Measurements from ENCODE around the gene NDUFV1.
"Not testable (repeated sequence)": the region's sequence is repeated elsewhere in the genome, so short reads cannot be mapped to it uniquely, and the experiment has no call there.

The NDUFV1 gene

GRCh38 chr11:67657300-67657699 lies 50.6 kb downstream of the NDUFV1 start:
- no peak for DNase-seq

GRCh38 chr11:67659651-67660165 lies 53.0 kb downstream of the NDUFV1 start:
- not testable (repeated sequence) for DNase-seq

DNA sequence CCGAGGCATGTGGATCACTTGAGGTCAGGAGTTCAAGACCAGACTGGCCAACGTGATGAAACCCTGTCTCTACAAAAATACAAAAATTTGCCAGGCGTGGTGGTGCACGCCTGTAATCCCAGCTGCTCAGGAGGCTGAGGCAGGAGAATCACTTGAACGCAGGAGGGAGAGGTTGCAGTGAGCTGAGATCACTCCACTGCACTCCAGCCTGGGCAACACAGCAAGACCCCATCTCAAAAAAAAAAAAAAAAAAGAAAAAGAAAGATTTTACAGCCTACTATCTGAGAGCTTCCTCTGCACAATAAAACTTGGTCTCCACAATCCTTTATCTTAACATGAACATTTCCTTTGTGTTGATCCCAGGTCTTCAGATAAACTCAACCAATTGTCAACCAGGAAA lies 54.0 kb downstream of the NDUFV1 start:
- DNase-seq: not testable (repeated sequence)

Measured in activated effector memory CD4-positive, alpha-beta T cell treated with Interleukin-2 at 50 U/mL for 16 hours (primary cell).